ENCODE measurements around the gene CDH4. TPM values are rescaled to one million over a fixed set of nuclear protein-coding genes. Genes with fewer than 3 reads are reported as not detected.

The CDH4 gene
- total RNA-seq, 1 donor from 2014 or later = 0.06 TPM

- Histone ChIP-seq H3K36me3 (no peaks in the 10 kb centered on the region), H3K9me3 (no peaks in the 10 kb centered on the region), H3K4me1 (no peaks in the 10 kb centered on the region), H3K27ac (no peak overlapping the region), H3K4me3 (no peak overlapping the region), H3K27me3 (ENCODE audit: low read depth) (peaks cover 4% of the 10 kb centered on the region)
- DNase-seq = no peak
- no peak for TF ChIP-seq CTCF (IDR thresholded peaks at IDR 0.05)
- ATAC-seq = no peak
- intact Hi-C loops (cut with DNase I) = no loop called here
These were observed 262.3 kb downstream of the CDH4 start for GRCh38 chr20:61514396-61514795.

GRCh38 chr20:61514805-61515505 is 262.9 kb downstream of the CDH4 start:
- no peaks in the 10 kb centered on the region for H3K36me3 ChIP-seq
- DNase-seq (no peak), ATAC-seq (no peak)
- H3K9me3 ChIP-seq = no peaks in the 10 kb centered on the region
- no peak overlapping the region for H3K4me3 ChIP-seq
- no peak for TF ChIP-seq CTCF (IDR thresholded peaks at IDR 0.05)
- H3K4me1 ChIP-seq = no peaks in the 10 kb centered on the region
- peaks cover 9% of the 10 kb centered on the region for H3K27me3 ChIP-seq (ENCODE audit: low read depth)
- intact Hi-C loops (cut with DNase I) = no loop called here
- no peak overlapping the region for H3K27ac ChIP-seq

- ATAC-seq = no peak
- no peak for TF ChIP-seq CTCF (IDR thresholded peaks at IDR 0.05)
- Histone ChIP-seq H3K9me3 (no peaks in the 10 kb centered on the region), H3K4me3 (no peak overlapping the region), H3K36me3 (no peaks in the 10 kb centered on the region), H3K27ac (no peak overlapping the region), H3K27me3 (ENCODE audit: low read depth) (peaks cover 14% of the 10 kb centered on the region), H3K4me1 (no peaks in the 10 kb centered on the region)
- intact Hi-C loops (cut with DNase I) = no loop called here
- DNase-seq = no peak
These were observed 263.9 kb downstream of the CDH4 start for GRCh38 chr20:61515922-61516321.

GRCh38 chr20:61516346-61517208 is 264.5 kb downstream of the CDH4 start:
- no peaks in the 10 kb centered on the region for H3K4me1 ChIP-seq
- DNase-seq (no peak), ATAC-seq (no peak)
- no peaks in the 10 kb centered on the region for H3K9me3 ChIP-seq
- peaks cover 14% of the 10 kb centered on the region for H3K27me3 ChIP-seq (ENCODE audit: low read depth)
- H3K27ac ChIP-seq = no peak overlapping the region
- intact Hi-C loops (cut with DNase I) = no loop called here
- H3K4me3 ChIP-seq = no peak overlapping the region
- no peak for TF ChIP-seq CTCF (IDR thresholded peaks at IDR 0.05)
- H3K36me3 ChIP-seq = no peaks in the 10 kb centered on the region

GRCh38 chr20:61517419-61517818 is 265.4 kb downstream of the CDH4 start:
- no peak overlapping the region for H3K4me3 ChIP-seq
- H3K36me3 ChIP-seq = no peaks in the 10 kb centered on the region
- no peak for TF ChIP-seq CTCF (IDR thresholded peaks at IDR 0.05)
- H3K27me3 ChIP-seq (ENCODE audit: low read depth) = peaks cover 19% of the 10 kb centered on the region
- H3K4me1 ChIP-seq = no peaks in the 10 kb centered on the region
- DNase-seq (no peak), ATAC-seq (no peak)
- H3K27ac ChIP-seq = no peak overlapping the region
- intact Hi-C loops (cut with DNase I) = no loop called here
- H3K9me3 ChIP-seq = no peaks in the 10 kb centered on the region
